ENCODE results near the gene IRGC. TPM values are rescaled to one million over a fixed set of nuclear protein-coding genes. Genes with fewer than 3 reads are reported as not detected.
A peak's percentile ranks its signal among the peaks of the same experiment; 100 is the strongest.

The IRGC gene
- total and polyA plus RNA-seq, 9 of the 15 experiments (the other 6 are each of a cell fraction or from before 2014, with no cell fraction given) = not detected

GRCh38 chr19:43754503-43755255, 38.8 kb downstream of the IRGC start, which contains the start of gene SMG9 (continued):
- TF ChIP-seq ZNF551 (CRISPR knock-in tag; IDR thresholded peaks at IDR 0.05) (no peak), YY1 (IDR thresholded peaks at IDR 0.05; ENCODE audit: borderline replicate concordance in 1 of 3, control insufficient read depth in 1 of 3, extremely low read depth in 1 of 3, insufficient read depth in 3 of 3, insufficient read length in 1 of 3, insufficient replicate concordance in 2 of 3, low read depth in 1 of 3, low read length in 2 of 3) (peak; percentile 80 to 93 (median 88)), TAF1 (IDR thresholded peaks at IDR 0.05; ENCODE audit: control insufficient read depth, extremely low read depth, insufficient read depth, low read length, severe bottlenecking) (peak; percentile 53), BMI1 (IDR thresholded peaks at IDR 0.05; ENCODE audit: low read length) (no peak), MEF2A (IDR thresholded peaks at IDR 0.05; ENCODE audit: control insufficient read depth, low read depth, low read length) (no peak), SMC3 (conservative IDR thresholded peaks at IDR 0.05; ENCODE audit: insufficient read depth, low read depth, low read length) (no peak), ZNF124 (CRISPR knock-in tag; IDR thresholded peaks at IDR 0.05) (no peak), ZNF121 (CRISPR knock-in tag; conservative IDR thresholded peaks at IDR 0.05) (no peak), SREBF1 (IDR thresholded peaks at IDR 0.05; ENCODE audit: borderline replicate concordance, low read depth, low read length) (no peak), USF2 (CRISPR knock-in tag; IDR thresholded peaks at IDR 0.05) (peak; percentile 38; the same call in 1 of the 2 replicates), SLC30A9 (CRISPR knock-in tag; IDR thresholded peaks at IDR 0.05) (no peak), HBP1 (CRISPR knock-in tag; IDR thresholded peaks at IDR 0.05) (no peak), NR0B1 (IDR thresholded peaks at IDR 0.05; ENCODE audit: partially characterized antibody) (no peak), RBM39 (optimal IDR thresholded peaks at IDR 0.05; ENCODE audit: low read depth, low read length) (no peak), EGR1 (conservative IDR thresholded peaks at IDR 0.05) (peak; percentile 79), ETS1 (conservative IDR thresholded peaks at IDR 0.05; ENCODE audit: control insufficient read depth, low read depth, low read length) (no peak; the same call in 1 of the 2 replicates), POLR2B (IDR thresholded peaks at IDR 0.05; ENCODE audit: low read depth, partially characterized antibody) (peak; percentile 98), KAT7 (CRISPR knock-in tag; IDR thresholded peaks at IDR 0.05; ENCODE audit: borderline replicate concordance) (no peak; the same call in 1 of the 2 replicates), FOXJ2 (tag; IDR thresholded peaks at IDR 0.05) (no peak), SP1 (CRISPR knock-in tag; IDR thresholded peaks at IDR 0.05) (peak; percentile 24; the same call in 1 of the 2 replicates), TAL1 (IDR thresholded peaks at IDR 0.05) (no peak)

All from K562 (cell line).